ENCODE data around the gene SBNO2. TPM values are rescaled to one million over a fixed set of nuclear protein-coding genes. Genes with fewer than 3 reads are reported as not detected.
"Not testable (repeated sequence)": the region's sequence is repeated elsewhere in the genome, so short reads cannot be mapped to it uniquely, and the experiment has no call there.

Gene SBNO2
- total RNA-seq, 1 donor from 2014 or later: 61.6 TPM

DNA sequence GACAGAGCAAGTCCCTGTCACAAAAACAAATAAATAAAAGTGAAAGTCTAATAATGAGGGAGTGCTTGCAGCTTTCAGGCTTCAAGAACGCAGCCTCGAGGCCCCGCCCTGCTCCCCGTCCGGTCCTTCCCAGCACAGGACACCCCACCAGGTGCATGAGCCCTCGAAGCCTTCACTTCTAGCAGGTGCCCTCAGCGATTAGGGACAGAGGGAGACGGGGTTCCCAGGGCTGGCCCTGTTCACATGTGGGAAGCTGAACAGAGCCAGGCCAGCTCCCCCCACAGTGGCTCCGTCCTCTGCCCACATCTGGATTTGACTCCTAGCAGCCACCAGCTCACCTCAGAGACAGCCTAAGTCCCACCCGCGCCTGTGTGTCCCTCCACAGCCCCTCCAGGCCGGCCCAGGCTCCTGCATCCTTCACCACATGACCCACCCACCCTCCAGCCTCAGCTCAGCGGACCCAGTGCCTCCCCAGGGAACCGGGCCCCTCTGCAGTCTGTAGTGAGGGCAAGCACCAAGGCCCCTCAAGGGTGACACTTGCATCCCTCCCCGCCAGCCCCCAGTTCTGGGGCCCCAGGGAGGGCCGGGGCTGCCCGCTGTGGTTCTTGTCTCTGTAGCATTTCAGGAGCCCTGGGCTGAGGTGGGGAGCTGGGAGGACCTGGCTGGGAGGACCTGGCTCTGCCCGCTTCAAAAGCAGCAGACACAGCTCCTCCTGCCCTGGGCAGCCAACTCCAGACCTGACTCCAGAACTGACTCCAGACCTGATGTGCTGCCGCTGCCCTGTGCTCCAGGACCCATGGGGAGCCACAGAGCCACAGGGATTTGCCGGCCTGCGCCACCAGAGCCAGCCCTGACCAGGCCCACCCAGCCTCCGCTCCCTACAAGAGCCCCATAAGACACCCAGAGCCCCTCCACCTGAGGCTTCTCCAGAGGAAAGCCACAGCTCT is 43.0 kb downstream of the SBNO2 start:
- Mint-ChIP-seq H3K9me3 (ENCODE audit: unreplicated experiment) (no peaks in the 10 kb centered on the region), H3K27me3 (ENCODE audit: unreplicated experiment) (no peaks in the 10 kb centered on the region), H3K4me3 (ENCODE audit: unreplicated experiment) (peak overlapping the region; percentile 73), H3K27ac (ENCODE audit: unreplicated experiment) (peak overlapping the region; percentile 64), H3K36me3 (ENCODE audit: unreplicated experiment) (peaks cover 2% of the 10 kb centered on the region), H3K4me1 (ENCODE audit: unreplicated experiment) (peaks cover 38% of the 10 kb centered on the region)
- DNase-seq (ENCODE audit: extremely low spot score, unreplicated experiment): no peak
- TF ChIP-seq, protein P1, sequence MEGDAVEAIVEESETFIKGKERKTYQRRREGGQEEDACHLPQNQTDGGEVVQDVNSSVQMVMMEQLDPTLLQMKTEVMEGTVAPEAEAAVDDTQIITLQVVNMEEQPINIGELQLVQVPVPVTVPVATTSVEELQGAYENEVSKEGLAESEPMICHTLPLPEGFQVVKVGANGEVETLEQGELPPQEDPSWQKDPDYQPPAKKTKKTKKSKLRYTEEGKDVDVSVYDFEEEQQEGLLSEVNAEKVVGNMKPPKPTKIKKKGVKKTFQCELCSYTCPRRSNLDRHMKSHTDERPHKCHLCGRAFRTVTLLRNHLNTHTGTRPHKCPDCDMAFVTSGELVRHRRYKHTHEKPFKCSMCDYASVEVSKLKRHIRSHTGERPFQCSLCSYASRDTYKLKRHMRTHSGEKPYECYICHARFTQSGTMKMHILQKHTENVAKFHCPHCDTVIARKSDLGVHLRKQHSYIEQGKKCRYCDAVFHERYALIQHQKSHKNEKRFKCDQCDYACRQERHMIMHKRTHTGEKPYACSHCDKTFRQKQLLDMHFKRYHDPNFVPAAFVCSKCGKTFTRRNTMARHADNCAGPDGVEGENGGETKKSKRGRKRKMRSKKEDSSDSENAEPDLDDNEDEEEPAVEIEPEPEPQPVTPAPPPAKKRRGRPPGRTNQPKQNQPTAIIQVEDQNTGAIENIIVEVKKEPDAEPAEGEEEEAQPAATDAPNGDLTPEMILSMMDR (IDR thresholded peaks at IDR 0.05): no peak

DNA sequence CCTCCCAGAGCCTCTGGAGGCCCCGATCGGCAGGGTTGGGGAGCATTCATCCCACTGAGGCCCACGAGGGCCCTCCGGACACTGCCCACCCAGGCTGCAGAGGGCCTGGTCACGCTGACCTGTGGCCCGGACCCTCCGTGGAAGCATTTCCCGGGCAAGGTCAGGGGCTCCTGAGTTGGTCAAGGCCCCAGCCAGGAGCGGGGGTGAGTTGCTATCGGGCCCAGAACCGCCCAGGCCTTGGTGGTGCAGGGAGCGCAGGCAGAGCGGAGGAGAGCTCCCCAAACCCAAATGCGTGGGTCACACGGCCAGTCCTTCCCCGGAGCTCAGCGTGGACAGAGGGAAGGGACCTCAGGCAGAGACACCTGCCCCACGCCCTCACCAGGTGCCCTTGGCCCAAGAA is 44.5 kb downstream of the SBNO2 start:
- TF ChIP-seq, protein P1 (IDR thresholded peaks at IDR 0.05): no peak
- no peak for DNase-seq (ENCODE audit: extremely low spot score, unreplicated experiment)
- Mint-ChIP-seq H3K4me1 (ENCODE audit: unreplicated experiment) (peaks cover 53% of the 10 kb centered on the region), H3K27ac (ENCODE audit: unreplicated experiment) (no peak overlapping the region), H3K4me3 (ENCODE audit: unreplicated experiment) (no peak overlapping the region), H3K9me3 (ENCODE audit: unreplicated experiment) (no peaks in the 10 kb centered on the region), H3K27me3 (ENCODE audit: unreplicated experiment) (no peaks in the 10 kb centered on the region), H3K36me3 (ENCODE audit: unreplicated experiment) (peaks cover 2% of the 10 kb centered on the region)

DNA sequence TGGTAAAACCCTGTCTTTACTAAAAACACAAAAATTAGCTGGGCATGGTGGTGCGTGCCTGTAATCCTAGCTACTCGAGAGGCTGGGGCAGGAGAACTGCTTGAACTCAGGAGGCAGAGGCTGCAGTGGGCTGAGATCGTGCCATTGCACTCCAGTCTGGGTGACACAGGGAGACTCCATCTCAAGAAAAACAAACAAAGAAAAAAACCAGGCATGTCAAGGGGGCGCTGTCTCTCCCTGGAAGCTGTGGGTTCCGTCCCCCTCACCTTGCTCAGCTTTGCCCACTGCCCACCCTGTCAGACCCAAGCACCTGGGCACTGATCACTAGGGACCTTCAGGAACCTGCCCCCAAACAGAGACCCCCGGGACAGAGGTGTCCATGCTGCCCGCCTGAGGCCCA is 45.0 kb downstream of the SBNO2 start:
- H3K36me3 Mint-ChIP-seq (ENCODE audit: unreplicated experiment); H3K27ac Mint-ChIP-seq (ENCODE audit: unreplicated experiment): not testable (repeated sequence)

DNA sequence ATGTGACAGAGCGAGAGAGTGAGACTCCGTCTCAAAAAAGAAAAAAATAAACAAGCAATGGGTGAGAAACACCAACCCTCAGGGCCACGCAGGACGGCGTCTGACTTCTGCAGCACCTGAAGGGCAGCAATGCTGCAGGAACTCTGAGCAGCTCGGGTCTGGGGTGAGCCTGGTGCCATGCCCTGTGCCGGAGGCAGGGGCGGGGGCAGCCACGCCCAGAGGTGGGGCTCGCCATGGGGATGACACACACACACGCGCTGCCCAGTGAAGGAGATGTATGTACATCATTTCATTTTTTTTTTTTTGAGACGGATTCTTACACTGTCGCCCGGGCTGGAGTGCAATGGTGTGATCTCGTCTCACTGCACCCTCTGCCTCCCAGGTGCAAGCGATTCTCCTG is 46.0 kb downstream of the SBNO2 start:
- no peak for DNase-seq (ENCODE audit: extremely low spot score, unreplicated experiment)
- Mint-ChIP-seq H3K27ac (ENCODE audit: unreplicated experiment) (no peak overlapping the region), H3K4me1 (ENCODE audit: unreplicated experiment) (peaks cover 53% of the 10 kb centered on the region)

More for the DNA sequence above, 45.0 kb downstream of the SBNO2 start:
- H3K4me1 Mint-ChIP-seq (ENCODE audit: unreplicated experiment): peaks cover 53% of the 10 kb centered on the region
- not testable (repeated sequence) for DNase-seq (ENCODE audit: extremely low spot score, unreplicated experiment); H3K4me3 Mint-ChIP-seq (ENCODE audit: unreplicated experiment); H3K27me3 Mint-ChIP-seq (ENCODE audit: unreplicated experiment); H3K9me3 Mint-ChIP-seq (ENCODE audit: unreplicated experiment)

DNA sequence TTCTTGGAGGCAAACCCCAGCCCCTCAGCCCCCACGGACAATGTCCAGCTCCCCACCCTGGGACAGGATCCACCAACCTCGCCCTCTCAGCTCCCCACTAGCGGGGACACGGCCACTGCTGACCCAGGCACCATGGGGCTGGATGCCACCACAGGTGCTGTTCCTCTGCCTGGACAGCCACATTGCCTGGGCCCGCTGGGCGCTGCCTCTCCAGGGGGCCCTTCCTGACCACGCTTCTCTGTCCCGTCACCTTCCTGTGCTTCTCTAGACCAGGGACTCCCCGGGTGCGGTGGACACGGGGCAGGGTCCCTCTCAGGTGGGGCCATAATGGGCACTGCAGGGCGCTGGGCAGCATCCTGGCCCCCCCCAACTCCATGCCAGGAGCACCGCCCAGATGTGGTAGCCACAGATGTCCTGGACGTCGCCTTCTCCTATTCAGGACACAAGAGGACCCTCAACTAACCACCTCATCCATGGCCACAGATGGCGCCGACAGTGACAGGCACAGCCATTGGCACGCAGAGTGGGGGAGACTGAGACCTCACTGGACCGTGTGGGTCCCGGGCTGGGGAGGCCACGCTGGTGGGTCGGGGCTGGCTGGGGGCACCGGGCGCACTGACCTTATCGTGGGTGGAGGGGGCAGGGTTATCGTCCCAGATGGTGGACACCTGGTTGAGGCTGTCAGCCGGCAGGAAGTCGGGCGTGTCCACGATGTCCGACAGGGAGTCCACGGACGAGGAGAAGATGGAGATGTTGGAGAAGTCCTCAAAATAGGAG is 46.9 kb downstream of the SBNO2 start:
- no peaks in the 10 kb centered on the region for H3K27me3 Mint-ChIP-seq (ENCODE audit: unreplicated experiment)
- no peaks in the 10 kb centered on the region for H3K9me3 Mint-ChIP-seq (ENCODE audit: unreplicated experiment)
- H3K4me3 Mint-ChIP-seq (ENCODE audit: unreplicated experiment): no peak overlapping the region
- H3K4me1 Mint-ChIP-seq (ENCODE audit: unreplicated experiment): peaks cover 53% of the 10 kb centered on the region
- peaks cover 4% of the 10 kb centered on the region for H3K36me3 Mint-ChIP-seq (ENCODE audit: unreplicated experiment)
- DNase-seq (ENCODE audit: extremely low spot score, unreplicated experiment): no peak
- peak overlapping the region; percentile 85 for H3K27ac Mint-ChIP-seq (ENCODE audit: unreplicated experiment)
- TF ChIP-seq, protein P1 (IDR thresholded peaks at IDR 0.05): no peak

More for the DNA sequence above, 46.0 kb downstream of the SBNO2 start:
- Mint-ChIP-seq H3K4me3 (ENCODE audit: unreplicated experiment) (no peak overlapping the region), H3K27me3 (ENCODE audit: unreplicated experiment) (no peaks in the 10 kb centered on the region), H3K9me3 (ENCODE audit: unreplicated experiment) (no peaks in the 10 kb centered on the region), H3K36me3 (ENCODE audit: unreplicated experiment) (peaks cover 2% of the 10 kb centered on the region)
- TF ChIP-seq, protein P1 (IDR thresholded peaks at IDR 0.05): no peak

Data from osteocyte (in vitro differentiated cells).